IPS-18c (cell line): Measurements from ENCODE around the gene ARID1B.

Source experiments
- H3K4me3 ChIP-seq: 2 replicates; pipeline ENCODE4 v1.7.0; 2013; ENCODE audit warnings: low read depth, mild to moderate bottlenecking, low read length, moderate library complexity; ENCODE audit not compliant: insufficient read depth
- H3K9me3 ChIP-seq: one replicate; pipeline ENCODE4 v1.6.1; 2013; ENCODE audit warnings: mild to moderate bottlenecking, low read length, moderate library complexity; ENCODE audit not compliant: control insufficient read depth, insufficient read depth

Gene ARID1B

DNA sequence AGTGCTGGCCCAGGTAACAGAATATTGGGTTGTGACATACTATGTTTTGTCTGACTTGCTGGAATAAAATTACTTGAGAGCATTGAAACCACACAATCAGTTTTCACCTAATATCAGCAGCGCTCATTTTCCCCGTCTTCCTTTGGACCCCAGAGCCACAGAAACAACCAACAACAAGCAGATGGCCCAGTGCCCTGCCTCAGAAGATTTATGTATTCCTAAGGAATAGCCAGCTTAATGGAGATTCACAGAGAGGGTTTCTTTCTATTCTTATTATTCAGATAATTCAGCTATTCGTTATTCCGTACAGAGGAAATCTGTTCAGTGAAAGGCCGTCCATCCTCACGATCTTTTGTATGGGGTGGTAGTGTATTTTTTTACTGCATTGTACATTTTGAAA is 391.3 kb downstream of the ARID1B start:
- no peak overlapping the region for H3K4me3 ChIP-seq
- H3K9me3 ChIP-seq = no peaks in the 10 kb centered on the region

DNA sequence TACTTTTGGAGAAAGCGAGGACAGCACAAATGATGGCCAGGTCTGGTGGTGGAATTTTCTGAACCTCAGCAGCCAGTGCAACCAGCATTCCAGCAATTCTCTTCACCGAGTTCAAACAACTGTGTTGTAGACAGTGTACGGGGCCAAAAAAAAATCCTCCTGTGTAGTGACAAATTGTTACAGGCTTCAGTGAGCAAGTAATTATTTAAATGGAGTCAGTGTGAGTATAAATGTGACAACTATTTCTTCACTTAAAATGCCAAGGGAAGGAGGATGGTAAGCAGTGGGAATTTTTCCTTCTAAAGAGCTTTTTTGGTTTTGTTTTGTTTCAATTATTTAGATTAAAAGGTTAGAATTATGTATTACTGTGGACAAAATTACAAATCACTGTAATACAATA is 392.0 kb downstream of the ARID1B start:
- H3K9me3 ChIP-seq = no peaks in the 10 kb centered on the region

GRCh38 chr6:157169656-157170055 is 392.5 kb downstream of the ARID1B start:
- no peaks in the 10 kb centered on the region for H3K9me3 ChIP-seq

More for the DNA sequence above, 392.0 kb downstream of the ARID1B start:
- H3K4me3 ChIP-seq = no peak overlapping the region

DNA sequence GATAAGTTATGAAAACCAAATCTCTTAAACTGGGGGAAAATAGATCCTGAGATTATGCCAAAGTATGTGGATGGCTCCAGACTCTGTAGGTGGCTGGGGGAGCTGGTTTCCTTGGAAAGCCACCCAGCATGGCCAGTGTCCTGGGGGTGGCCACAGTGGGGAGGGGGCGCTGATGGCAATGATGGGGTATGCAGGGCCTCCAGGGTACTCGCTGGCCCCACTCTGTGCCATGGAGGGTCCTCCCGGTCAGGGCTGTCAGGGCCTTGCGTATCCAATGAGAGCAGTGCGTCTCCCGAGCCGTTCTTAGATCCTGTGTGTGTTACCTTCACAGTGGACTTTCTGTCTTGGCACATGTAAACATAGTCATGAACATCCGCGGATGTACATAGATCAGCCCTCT is 393.4 kb downstream of the ARID1B start:
- no peaks in the 10 kb centered on the region for H3K9me3 ChIP-seq
- no peak overlapping the region for H3K4me3 ChIP-seq

More at GRCh38 chr6:157169656-157170055, 392.5 kb downstream of the ARID1B start:
- H3K4me3 ChIP-seq = no peak overlapping the region

GRCh38 chr6:157171801-157172200 is 394.6 kb downstream of the ARID1B start:
- no peaks in the 10 kb centered on the region for H3K9me3 ChIP-seq
- H3K4me3 ChIP-seq = no peak overlapping the region

GRCh38 chr6:157172231-157172701 is 395.1 kb downstream of the ARID1B start:
- no peaks in the 10 kb centered on the region for H3K9me3 ChIP-seq
- H3K4me3 ChIP-seq = no peak overlapping the region

DNA sequence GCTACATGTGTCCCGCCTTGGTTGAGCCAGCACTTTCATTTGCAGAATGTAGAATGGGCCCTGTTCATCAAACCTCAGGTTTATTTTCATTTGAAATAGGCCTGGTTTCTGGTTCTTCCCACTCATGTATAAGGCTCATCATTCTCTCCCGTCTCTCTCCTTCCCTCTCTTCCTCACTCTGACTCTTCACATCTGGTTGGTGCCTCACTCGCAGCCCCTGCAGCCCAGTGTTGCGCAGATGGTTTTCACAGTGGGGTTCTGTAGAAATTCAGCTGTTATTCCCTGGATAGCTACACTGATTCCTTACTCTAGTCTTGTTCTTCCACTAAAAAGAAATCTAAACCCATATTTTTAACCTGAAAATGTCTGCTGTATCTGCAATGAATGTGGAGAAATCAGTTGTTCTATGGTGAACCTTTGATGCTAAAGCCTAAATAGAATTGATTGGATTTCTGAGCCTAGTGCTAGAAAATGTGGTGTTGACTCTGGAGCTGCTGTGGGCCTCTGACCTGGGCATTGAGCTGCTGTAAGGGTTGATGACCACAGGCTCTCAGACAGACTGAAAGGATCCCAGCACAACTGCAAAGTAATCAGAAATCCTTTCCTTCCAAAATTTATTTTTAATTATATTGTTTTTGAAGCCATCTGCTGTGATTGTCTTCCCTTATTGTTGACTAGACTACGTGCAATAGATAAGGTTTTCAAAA is 395.8 kb downstream of the ARID1B start:
- Histone ChIP-seq H3K9me3 (no peaks in the 10 kb centered on the region), H3K4me3 (no peak overlapping the region)

GRCh38 chr6:157173776-157174175 is 396.6 kb downstream of the ARID1B start:
- H3K9me3 ChIP-seq = no peaks in the 10 kb centered on the region

GRCh38 chr6:157174731-157175130 is 397.6 kb downstream of the ARID1B start:
- no peaks in the 10 kb centered on the region for H3K9me3 ChIP-seq
- H3K4me3 ChIP-seq = no peak overlapping the region

More at GRCh38 chr6:157173776-157174175, 396.6 kb downstream of the ARID1B start:
- H3K4me3 ChIP-seq = no peak overlapping the region

- H3K9me3 ChIP-seq = no peaks in the 10 kb centered on the region
- H3K4me3 ChIP-seq = no peak overlapping the region
Measured at GRCh38 chr6:157177731-157178336, 400.7 kb downstream of the ARID1B start.

DNA sequence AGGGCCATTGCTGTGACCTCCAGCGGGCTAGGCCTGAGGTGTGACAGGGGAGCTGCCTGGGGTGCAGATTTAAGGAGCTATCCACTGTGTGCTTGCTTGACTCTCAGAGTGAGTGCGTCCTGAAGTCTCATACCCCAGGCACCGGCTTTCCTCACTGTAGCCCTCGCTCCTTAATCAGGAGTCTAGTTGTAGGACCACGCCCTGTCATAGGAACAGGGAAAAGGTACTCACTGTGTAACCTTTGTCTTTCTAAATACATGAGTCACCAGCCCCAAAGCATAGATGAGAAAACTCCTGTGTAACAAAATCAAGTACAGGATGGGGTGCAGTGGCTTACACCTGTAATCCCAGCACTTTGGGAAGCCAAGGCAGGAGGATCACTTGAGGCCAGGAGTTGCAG is 404.5 kb downstream of the ARID1B start:
- Histone ChIP-seq H3K9me3 (no peaks in the 10 kb centered on the region), H3K4me3 (no peak overlapping the region)

- no peak overlapping the region for H3K4me3 ChIP-seq
- no peaks in the 10 kb centered on the region for H3K9me3 ChIP-seq
Measured at GRCh38 chr6:157182503-157183264, 405.5 kb downstream of the ARID1B start.

DNA sequence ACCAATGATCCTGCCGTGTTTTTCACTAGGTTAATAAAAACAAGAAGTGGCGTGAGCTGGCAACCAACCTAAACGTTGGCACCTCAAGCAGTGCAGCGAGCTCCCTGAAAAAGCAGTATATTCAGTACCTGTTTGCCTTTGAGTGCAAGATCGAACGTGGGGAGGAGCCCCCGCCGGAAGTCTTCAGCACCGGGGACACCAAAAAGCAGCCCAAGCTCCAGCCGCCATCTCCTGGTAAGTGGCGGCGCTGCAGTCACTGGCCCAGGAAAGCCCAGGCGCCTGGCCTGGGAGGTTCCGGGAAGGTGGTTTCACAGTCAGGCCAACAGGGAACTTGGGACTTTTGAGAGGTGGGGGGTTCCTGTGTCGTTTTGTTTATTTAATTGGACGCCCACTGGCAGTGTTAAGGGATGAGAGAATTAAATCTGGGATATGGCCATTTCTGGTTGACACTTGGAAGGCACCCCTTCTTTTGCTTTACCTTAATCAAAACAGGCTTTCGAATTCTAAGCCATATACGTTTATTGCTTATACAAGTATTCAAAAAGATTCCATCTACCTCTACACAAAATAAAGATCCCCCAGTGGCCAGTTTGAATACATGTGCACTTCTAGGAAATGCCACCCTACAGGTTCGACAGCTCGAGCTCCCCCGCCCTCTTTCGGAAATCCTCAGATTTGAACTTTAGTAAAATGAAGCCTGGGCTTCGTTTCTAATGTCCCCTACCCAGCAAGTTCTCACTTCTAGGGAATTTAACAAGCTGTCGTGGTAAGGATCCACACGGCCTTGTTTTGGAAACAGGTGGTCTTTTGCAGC is 407.2 kb downstream of the ARID1B start:
- Histone ChIP-seq H3K9me3 (no peaks in the 10 kb centered on the region), H3K4me3 (no peak overlapping the region)

DNA sequence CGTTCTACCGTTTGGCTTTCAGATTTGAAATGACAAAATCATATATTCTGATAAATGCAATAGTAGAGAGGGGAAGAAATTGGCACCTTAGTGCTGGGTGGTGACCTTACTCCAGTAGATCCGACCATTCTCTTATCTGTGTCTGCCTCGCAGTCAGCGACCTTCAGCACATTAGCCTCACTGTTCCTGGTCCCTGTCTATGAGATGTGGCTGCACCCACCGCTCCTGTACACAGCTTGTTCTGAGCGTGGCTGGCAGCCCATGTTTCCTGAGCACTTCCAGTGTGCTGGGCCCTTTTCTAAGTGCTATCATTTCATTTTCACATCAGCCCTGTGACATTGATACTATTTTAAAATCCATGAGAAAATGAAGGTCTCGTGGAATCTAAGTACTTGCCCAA is 408.0 kb downstream of the ARID1B start:
- no peak overlapping the region for H3K4me3 ChIP-seq
- H3K9me3 ChIP-seq = no peaks in the 10 kb centered on the region

DNA sequence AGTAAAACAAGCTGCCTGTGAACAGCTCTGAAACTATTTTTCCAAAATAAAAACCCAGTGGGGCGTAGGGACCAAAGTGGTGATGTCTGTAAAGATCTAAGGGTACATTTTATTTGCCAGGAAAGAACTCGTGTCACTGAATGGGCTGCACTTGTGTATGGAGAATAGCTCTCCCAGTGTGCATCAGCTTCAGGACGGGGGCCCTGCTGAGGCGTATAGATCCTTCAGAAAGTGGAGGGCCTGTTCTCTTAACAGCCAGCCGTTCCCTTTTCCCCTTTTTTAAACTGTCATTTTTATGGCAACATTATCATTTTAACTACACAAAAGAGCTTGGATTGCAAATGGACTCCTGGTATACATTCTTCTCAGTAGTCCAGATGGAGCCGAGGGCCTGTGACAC is 408.8 kb downstream of the ARID1B start:
- H3K9me3 ChIP-seq = no peaks in the 10 kb centered on the region

DNA sequence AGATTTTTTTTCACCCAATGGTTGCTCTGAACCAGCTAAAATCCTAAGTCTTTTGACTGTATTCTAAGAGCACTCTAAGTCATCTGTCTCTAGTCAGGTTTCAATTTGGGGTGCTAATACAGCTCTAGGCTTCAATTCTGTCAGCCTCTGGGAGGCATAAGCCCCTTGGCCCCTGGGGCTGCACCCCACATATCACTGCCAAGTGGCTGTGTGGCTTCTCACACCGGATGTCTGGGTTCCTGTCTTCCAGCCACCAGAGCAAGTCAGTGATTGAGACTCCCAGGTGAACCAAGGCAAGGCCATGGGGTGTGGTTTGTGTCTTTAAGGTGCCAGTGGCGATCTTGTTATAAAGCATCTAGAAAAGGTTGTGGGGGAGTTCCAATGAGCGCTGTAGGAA is 409.6 kb downstream of the ARID1B start:
- Histone ChIP-seq H3K4me3 (no peak overlapping the region), H3K9me3 (no peaks in the 10 kb centered on the region)

More for the DNA sequence above, 408.8 kb downstream of the ARID1B start:
- H3K4me3 ChIP-seq = no peak overlapping the region
